ENCODE measurements around the gene ACSM6. TPM values are rescaled to one million over a fixed set of nuclear protein-coding genes. Genes with fewer than 3 reads are reported as not detected.

Gene ACSM6
- not detected for total RNA-seq

GRCh38 chr10:95193944-95194343 is at the start of gene ACSM6:
Gene ACSM6, plus strand, starts transcription at chr10:95194238. Its CDS starts 248 bp downstream, at chr10:95194486.

Small RNAs within 50 kb of the gene (small RNA-seq; reads per million reads assigned to genes)
- gene AL157834.3, result not detected

Other genes starting within 250 kb of the ACSM6 start
- gene CYP2C8, start 124.7 kb upstream of the ACSM6 start, total RNA-seq, result 4.2 TPM
- gene PDLIM1, start 96.8 kb downstream of the ACSM6 start, total RNA-seq, result 2.1 TPM